Epithelial cell of proximal tubule (primary cell): ENCODE data around the gene PRPF18. TPM values are rescaled to one million over a fixed set of nuclear protein-coding genes. Genes with fewer than 3 reads are reported as not detected.
"Not testable (repeated sequence)": the region's sequence is repeated elsewhere in the genome, so short reads cannot be mapped to it uniquely, and the experiment has no call there.

Source experiments
- DNase-seq: peaks from one replicate; pipeline ENCODE4 v3.0.0-alpha.2; 2011; ENCODE audit warnings: low read depth
- H3K4me3 ChIP-seq: 2 replicates; pipeline ENCODE4 v1.5.1; 2011; ENCODE audit warnings: low read depth, mild to moderate bottlenecking, low read length
- total RNA-seq: library from RNA; depleted of rRNA; stranded (reverse); fragments of >200 nt; gene quantifications from 2 replicates; pipeline ENCODE4 v1.2.3, GENCODE V29; 2015
- TF ChIP-seq, protein P1 (sequence below): conservative IDR thresholded peaks from 2 replicates; pipeline ENCODE4 v1.5.1; 2012; ENCODE audit warnings: low read depth, mild to moderate bottlenecking, low read length

Gene PRPF18, protein sequence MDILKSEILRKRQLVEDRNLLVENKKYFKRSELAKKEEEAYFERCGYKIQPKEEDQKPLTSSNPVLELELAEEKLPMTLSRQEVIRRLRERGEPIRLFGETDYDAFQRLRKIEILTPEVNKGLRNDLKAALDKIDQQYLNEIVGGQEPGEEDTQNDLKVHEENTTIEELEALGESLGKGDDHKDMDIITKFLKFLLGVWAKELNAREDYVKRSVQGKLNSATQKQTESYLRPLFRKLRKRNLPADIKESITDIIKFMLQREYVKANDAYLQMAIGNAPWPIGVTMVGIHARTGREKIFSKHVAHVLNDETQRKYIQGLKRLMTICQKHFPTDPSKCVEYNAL
- total RNA-seq: 22.9 and 25.9 TPM in 2 replicates

DNA sequence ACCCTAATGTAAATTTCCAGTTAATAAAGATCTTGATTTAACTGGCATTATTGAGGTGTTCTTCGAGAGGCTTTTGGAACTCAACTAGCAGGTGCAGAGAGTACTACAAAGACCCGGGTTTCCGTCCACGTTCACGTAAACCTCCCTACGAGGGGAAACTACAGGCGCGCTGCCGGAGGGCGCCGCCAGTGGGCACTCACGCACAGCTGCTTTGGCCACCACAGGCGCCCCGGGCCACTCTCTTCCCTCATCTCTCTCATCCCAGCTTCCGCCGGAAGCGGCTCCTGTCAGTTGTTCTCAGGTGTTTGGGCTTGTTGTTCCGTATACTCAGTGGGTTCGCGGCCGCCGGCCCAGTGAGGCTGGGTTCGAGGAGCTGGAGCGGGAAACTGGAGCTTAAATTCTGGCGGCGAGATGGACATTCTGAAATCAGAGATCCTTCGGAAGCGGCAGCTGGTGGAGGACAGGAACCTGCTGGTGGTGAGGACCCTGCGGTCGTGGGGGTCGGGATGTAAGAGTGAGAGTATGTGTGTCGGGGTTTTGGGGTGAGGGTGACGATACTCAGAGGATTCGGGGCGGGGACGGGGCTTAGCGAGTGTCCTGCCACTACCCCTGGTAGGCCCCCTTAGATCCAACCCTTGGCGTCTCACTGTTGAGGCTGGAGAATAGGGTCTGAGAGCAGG, at the start of gene PRPF18:
TSS of gene PRPF18 (plus strand) at position 290 of the 680 bp plus-strand sequence. CDS start at position 412, 122 bp downstream.
- TF ChIP-seq, protein P1, sequence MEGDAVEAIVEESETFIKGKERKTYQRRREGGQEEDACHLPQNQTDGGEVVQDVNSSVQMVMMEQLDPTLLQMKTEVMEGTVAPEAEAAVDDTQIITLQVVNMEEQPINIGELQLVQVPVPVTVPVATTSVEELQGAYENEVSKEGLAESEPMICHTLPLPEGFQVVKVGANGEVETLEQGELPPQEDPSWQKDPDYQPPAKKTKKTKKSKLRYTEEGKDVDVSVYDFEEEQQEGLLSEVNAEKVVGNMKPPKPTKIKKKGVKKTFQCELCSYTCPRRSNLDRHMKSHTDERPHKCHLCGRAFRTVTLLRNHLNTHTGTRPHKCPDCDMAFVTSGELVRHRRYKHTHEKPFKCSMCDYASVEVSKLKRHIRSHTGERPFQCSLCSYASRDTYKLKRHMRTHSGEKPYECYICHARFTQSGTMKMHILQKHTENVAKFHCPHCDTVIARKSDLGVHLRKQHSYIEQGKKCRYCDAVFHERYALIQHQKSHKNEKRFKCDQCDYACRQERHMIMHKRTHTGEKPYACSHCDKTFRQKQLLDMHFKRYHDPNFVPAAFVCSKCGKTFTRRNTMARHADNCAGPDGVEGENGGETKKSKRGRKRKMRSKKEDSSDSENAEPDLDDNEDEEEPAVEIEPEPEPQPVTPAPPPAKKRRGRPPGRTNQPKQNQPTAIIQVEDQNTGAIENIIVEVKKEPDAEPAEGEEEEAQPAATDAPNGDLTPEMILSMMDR: peak; percentile 95
- peak; percentile 57 for DNase-seq
- peak within 1 kb of the TSS; percentile 97 for H3K4me3 ChIP-seq

DNA sequence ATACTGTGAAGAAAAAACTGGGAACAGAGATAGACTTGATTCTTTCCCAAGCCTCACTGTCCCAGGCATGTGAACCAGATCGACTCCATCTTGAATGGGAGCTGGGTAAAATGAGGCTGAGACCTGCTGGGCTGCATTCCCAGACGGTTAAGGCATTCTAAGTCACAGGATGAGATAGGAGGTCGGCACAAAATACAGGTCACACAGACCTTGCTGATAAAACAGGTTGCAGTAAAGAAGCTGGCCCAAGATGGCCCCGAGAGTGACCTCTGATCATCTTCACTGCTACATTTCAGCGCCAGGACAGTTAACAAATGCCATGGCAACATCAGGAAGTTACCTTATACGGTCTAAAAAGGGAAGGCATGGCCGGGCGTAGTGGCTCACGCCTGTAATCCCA, 48.8 kb upstream of the PRPF18 start:
- not testable (repeated sequence) for DNase-seq

DNA sequence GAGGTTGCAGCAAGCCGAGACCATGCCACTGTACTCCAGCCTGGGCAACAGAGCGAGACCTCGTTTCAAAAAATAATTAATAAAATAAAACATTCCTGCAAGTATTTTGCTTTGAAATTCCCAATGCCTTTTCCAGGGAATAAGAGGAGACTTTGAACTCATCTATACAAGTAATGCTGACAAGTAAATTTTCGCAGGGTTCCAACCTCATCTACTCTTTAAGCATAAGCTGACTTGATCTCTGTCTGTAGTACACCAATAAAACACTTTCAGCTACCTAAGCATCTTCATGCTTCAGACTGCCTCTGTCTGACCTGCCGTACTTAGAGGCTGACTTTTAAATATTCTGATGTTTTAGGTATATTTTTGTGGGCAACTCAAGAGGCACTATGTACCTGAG, 44.2 kb upstream of the PRPF18 start:
- no peak for DNase-seq
- TF ChIP-seq, protein P1: no peak
- no peak overlapping the region for H3K4me3 ChIP-seq

More for the DNA sequence above, 48.8 kb upstream of the PRPF18 start:
- not testable (repeated sequence) for H3K4me3 ChIP-seq

DNA sequence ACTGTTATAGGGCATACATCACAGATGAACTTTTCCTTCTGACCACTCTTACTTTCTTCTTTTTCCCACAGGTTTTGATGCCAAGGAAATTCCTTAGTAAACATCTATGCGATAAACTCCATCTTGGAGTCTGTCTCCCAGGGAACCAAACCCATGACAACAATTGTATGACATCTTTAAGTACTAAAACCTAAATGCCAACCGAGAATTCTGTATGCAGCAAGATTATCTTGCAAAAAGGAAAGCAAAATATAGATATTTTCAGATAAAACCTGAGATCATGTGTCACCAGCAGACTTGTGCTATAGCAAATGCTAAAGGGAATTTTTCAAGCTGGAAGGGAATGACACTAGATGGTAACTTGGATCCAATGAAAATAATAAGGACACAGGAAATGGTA, 36.0 kb upstream of the PRPF18 start:
- TF ChIP-seq, protein P1: no peak
- DNase-seq: no peak
- no peak overlapping the region for H3K4me3 ChIP-seq

DNA sequence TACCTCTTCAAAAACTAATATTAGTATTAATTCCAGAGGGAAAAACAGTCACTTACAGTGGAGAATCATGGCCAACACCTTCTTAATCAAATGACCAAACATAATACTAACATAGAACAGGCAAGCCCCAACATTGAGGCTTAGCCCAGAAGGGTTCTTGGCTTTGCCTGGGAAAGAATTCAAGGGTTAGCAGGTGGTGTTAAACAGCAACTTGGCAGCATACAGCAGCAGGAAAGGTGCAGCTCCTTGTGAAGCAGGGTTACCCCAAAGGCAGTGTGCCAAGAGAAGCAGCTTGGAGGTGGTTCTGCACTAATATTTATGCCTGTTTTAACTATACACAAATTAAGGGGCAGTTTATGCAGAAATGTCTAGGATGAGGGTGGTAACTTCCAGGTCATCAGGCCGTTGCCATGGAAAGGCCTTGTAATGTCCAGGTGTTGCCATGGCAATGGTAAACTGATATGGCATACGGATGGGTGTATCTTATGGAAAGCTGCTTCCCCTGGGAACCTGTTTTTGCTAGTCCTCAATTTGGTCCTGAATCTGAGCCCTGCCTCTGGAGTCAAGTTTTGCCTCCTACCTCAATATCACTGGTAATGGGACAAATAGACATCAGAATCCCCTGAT, 30.8 kb upstream of the PRPF18 start:
- H3K4me3 ChIP-seq: no peak overlapping the region
- TF ChIP-seq, protein P1: no peak
- no peak for DNase-seq

DNA sequence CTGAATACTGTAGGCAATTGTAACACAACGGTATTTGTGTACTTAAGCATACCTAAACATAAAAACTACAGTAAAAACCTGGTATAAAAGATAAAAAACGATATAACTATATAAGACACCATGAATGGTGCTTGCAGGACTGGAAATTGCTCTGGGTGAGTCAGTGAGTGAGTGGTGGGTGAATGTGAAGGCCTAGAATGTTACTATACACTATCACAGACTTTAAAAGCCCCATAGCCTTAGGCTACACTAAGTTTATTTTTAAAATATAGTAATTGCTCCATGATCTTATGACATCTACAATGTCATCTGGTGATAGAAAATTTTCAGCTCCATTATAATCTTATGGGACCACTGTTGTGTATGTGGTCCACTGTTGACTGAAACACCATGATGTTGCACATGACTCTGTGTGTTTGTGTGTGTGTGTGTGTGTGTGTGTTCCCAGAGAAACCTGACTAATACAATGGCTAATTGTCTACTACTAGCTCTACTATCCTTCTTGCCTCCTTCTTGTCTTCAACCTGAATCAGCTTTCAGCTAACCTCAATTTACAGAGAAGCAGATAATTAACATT, 27.6 kb upstream of the PRPF18 start:
- H3K4me3 ChIP-seq: no peak overlapping the region
- TF ChIP-seq, protein P1: no peak
- no peak for DNase-seq

DNA sequence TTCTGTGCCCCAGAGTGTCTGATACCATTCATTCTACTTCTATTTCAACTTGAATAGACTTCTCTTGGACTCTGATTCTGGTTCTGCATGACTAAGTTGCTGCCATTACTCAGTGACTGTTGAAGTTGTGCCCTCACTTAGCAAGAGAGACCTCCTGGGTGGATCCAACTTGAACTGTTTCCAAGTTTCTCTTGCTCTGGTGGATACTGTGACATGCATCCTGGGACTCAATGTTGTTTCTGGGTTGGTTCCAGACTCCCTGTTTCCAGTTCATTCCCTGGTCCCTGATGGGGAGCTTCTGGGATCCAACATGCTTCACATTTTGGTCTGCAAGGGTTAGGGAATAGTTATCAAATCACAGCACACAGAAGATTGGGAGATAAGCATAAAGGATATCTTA, 26.2 kb upstream of the PRPF18 start:
- DNase-seq: peak; percentile 90
- TF ChIP-seq, protein P1: no peak
- H3K4me3 ChIP-seq: no peak overlapping the region
